Stimulated activated CD4-positive, alpha-beta T cell treated with anti-CD3 and anti-CD28 coated beads, Interleukin-1b, Interleukin-23, amount 100 ng/mL, for 1 hour (primary cell): ENCODE results near the gene NUDT22.

Source experiments
- DNase-seq, 2 donors: peaks; one replicate each; pipeline ENCODE4 v3.0.0-alpha.2; 2020; ENCODE audit warnings: low read depth in 2 of 2

Gene NUDT22, protein sequence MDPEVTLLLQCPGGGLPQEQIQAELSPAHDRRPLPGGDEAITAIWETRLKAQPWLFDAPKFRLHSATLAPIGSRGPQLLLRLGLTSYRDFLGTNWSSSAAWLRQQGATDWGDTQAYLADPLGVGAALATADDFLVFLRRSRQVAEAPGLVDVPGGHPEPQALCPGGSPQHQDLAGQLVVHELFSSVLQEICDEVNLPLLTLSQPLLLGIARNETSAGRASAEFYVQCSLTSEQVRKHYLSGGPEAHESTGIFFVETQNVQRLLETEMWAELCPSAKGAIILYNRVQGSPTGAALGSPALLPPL

DNA sequence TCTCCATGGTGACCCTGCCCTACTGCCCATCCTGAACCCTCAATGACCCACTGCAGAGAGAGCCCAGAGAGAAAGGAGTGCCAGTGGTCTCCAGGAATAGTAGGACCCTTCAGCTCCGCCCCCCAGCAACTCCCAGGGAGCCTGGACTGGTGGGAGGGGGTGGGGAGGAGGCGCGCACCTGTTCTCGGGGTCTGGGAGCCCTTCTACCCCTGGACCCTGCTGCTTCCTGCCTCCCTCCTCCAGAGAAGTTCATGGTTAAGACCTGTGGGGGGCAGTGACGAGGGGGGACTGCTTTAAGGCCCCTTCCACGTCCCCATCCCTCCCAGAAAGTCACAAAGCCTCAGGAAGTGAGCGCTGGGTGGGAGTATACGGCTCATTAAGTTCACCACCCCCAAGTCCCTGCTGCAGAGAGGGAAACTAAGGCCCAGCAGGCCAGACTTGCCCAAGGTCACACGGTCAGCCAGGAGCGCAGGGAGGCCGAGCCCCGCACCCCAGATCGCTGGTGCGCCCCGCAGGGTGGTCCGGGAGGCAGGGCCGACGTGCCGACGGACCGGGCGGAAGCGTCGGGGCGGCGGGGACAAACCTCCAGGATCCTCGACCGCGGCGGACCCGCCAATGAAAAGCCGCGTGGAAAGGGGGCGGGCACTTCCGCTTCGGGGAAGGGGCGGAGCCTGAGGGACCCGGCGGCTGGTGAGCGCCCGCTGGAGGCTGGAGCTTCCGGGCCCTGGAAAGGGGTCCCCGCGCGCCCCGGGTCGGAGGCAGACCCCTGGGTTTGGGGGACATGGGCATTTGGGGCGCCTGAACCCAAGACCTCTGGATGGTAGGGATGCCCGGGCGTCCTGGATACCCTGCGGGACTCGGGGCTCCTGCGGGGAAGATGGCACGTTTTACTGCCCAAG, at the start of gene NUDT22, which contains the start of gene TRPT1:
Gene NUDT22 (plus strand): TSS at position 667 of the 899 bp plus-strand sequence. CDS start 379 bp downstream, outside the sequence.
Gene TRPT1 (minus strand): TSS at position 579 of the 899 bp plus-strand sequence. CDS start 326 bp downstream, at position 253.
- DNase-seq = peak; percentile 74 to 90

DNA sequence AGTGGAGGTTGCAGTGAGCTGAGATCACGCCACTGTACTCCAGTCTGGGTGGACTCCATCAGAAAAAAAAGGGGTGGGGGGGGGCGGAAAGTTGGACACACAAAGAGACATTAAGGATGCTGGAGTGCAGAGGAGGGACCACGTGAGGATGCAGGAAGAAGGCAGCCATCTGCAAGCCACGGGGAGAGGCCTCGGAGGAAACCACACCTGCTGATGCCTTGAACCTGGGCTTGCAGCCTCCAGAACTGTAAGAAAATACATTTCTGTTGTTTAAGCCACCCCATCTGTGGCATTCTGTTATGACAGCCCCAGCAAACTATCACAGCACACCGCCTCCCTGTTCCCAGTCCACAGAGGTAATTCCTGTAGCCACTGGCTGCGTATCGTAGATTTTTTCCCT, 49.3 kb upstream of the NUDT22 start:
- DNase-seq = no peak

DNA sequence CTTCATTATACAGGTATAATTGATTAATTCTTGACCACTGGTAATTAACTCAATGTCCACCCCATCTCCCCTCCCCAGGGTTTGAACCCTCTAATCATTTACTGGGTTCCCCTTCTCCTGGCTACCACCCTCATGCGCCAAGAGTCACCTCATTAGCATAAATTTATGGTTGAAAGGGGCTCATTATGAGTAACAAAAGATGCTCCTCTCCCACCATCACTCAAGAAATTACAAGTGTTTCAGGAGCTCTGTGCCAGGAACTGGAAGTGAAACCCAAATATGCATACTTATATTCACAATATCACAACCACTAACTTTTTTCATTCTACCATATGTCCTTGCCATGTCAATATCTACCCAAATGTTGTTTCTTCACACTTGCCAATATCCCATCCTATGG, 47.9 kb upstream of the NUDT22 start:
- DNase-seq = no peak

DNA sequence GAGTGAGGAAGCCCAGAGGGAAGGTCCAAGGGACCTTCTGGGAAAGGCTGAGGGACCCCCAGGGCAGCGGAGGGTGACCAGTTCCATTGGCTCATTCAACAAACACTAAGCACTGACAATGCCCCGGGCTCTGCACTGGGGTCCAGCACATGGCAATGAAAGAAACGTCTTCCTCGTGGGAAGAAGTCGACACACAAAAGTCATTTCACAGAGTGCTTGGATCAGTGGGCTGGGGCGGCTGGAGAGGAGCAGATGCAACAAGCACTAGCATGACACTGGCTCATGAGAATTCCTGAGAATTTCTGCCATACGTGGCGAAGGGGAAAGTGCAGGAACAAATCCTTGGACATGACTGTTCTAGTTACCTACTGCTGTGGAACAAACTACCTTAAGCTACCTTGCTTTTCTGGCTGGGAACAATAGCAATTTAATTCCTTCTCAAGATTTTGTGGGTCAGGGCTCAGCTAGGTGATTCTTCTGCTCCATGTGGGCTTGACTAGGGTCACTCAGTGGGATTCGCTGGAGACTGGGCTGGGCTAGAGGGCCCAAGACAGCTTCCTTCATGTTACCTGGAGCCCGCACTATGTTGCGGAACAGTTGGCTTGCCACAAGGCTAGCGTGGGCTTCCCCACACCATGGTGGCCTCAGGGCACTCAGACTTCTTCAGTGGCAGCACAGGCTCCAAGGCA, 47.0 kb upstream of the NUDT22 start:
- DNase-seq = no peak

DNA sequence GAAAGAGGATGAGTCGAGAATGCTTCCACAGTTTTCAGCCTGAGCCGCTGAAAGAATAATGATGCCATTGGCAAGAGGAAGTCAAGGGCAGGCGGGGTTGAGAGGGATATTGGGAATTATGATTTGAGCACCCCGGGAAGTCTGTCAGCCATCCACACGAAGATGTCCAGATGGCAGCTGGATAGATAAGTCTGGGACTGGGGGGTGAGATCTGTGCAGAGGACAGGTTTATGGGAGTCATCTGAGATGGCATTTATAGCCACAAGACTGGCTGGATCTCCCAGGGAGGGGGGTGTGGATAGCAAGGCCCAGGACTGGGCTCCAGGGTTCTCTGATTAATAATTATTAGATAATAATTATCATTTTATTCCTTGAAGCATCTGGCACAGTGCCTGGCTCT, 45.2 kb upstream of the NUDT22 start:
- no peak for DNase-seq

DNA sequence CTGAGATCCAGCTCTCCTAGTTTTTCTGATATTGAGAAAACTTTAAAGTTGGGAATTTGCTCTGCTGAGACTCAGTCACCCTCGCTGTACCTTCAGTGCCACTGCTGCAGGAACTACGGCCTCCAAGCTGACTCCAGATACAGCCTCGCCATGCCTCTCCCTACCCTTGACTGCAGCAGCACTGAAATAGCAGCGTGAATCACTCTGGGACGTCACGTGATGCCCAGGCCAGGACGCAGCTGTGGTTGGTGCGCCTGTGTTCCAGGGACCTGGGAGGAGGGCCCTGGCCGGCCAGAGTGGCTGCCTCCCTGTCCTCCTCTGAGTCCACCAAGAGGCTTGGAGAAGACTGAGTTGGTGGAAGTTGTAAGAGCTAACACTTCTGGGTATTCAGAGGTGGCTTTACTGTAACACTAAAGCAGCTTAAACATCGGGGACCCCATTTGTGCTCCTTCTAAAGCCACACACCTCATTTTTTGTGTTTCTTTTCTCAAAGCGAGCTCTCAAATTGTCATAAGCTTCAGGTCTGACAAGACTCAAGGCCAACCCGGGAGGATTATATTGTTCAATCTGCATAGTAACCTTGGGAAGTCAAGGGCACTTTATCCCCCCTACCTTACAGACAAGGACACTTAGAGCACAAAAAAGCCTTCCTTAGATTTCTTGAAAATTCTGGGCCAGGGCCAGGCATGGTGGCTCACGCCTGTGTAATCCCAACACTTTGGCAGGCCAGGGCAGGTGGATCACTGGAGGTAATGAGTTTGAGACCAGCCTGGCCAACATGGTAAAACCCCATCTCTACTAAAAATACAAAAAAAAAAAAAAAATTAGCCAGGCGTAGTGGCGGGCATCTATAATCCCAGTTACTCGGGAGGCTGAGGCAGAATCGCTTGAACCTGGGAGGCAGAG, 44.3 kb upstream of the NUDT22 start:
- DNase-seq = no peak

DNA sequence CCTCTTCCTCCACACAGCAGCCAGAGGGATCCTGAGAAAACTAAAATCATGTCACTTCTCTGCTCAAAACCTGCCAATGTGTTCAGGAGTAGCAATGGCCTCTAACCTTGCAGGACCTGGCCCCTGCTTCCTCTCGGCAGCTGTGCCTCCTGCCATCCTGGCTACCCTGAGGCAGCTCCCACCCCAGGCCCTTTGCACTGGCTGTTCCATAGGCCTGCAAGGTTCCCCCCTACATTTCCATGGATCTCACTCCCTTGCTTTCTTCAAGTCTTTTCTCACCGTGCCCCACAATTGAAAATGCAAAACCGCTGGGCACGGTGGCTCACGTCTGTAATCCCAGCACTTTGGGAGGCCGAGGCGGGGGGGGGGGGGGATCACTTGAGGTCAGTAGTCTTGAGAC, 42.2 kb upstream of the NUDT22 start:
- DNase-seq = no peak

DNA sequence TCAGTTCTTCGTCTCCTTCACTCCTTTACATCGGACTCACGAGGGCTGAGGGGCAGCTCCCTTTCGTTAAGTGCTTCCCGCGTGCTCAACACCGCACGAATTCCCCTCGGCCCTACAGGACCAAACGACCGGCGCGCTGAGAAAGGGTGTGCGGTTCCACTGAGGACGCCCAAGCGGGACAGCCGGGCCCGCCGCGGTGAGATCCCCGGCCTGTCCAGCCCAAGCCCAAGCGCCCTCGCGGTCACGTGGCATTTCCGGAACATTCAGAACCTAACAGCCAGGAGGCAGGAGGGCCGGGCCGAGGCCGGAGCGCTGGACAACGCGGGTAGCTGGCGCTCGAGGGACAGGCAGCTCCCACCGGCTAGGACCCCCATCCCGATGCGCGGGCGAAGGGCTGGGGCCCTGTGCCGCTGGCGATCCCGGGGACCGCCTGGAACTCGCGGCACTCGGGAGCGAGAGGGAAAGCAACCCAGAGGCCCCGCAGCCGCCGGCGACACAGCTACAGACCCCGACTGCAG, 40.8 kb upstream of the NUDT22 start:
- DNase-seq = no peak

DNA sequence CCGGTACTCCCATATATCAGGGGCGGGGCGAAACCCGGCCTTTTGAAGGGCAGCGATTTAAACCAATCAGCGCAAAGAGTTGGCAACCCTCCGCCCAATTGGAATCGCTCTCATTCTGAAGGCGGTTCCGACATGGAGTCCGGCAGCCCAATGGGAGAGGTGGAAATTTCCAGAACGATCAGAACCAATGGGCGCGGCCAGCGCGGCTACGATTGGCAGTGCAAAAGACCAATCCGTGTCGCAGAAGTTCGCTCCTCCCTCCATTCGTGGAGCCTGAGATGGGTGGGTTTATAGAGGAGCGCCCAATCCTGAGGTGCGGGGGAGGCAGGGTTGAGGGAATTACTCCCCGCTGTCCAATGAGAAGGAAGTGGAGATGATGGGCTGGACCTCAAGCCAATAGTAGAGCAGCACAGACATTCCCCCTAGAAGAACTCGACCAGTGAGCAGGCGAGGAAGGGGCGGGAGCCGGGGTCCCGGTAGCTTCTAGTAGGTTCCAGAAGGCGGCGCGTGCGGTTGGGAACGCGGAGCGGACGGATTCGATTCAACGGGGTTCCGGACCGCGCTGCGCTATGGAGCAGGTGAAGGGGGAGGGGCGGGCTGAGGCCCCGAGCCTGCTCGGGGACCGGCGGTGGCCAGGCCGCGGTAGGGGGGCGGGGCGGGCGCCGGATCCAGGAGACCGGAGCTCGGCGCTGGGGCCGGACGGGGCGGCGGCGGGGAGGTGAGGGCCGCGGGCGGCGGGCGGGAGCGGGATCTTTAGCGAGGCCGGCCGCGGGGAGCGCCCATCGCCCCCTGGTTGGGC, 40.2 kb upstream of the NUDT22 start, which contains the start of gene STIP1:
Gene STIP1 (plus strand): TSS at position 479 of the 799 bp plus-strand sequence. CDS start 91 bp downstream, at position 570.
- DNase-seq = peak; percentile 91 to 98

DNA sequence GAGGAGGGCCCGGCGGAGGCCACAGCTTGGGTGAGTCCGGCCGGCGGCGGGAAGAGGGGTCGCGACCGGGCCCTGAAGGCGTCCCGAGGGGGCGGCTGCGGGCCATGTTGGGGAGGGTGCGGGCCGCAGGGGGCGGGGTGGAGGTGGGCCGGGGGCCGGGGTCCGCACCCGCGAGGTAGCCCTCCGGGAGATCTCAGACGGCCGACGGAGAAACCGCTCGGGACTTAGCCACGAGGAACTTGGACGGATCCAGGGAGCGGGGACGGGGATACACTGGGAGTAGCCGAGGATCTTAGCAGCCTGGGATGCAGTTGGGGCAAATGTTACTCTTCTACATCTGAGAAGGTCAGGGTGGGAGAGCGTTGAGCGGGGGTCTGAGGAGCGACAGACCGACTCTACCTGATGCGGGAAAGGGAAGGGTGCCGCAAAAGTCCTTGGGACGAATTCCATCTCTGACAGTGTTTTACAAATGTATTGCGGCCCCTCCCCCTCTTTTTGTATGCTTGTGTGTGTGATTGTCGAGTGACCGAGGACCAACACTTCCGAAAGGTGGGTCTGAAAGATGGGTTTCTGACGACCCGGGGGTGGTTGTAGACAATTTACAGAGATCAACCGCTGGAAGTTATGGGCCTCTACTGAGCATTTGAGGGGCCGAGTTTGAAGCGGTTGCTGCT, 39.4 kb upstream of the NUDT22 start:
- no peak for DNase-seq

DNA sequence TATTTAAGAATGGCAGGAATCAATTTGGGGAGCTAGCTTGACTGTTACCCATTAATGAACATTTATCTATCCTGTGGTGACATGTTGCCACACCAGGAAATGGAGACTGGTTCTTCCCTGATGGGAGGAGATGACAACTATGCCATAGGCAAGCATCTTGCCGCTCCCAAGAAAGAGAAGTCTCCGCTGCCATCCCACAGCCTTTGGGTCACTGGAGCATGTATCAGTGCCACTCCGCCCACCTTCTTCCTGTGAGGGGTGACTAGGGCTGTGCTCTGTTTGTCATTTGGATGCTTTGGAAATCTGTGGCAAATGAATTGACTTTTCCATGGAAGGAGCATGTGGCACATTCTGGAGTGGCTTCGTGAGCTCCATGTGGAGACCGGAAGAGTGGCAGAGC, 33.6 kb upstream of the NUDT22 start:
- no peak for DNase-seq

DNA sequence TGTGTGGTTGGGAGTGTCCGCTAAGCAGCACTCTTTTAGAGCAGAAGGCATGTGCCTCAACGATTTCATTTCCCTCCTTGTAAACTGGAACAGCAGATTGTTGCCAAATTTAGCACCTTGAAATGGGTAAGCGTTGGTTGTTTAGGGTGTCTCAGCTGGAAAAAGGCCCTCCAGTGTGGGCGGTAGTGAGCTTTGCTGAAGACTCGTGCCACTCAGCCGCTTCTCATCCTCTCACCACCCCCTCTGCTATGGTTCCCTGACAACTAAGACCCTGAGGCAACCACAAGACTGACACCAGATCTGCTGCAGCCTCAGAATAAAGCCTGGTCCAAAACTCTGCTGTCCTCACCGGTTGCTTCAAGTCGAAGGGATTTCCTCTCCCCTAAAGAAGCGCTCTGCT, 29.4 kb upstream of the NUDT22 start:
- no peak for DNase-seq

DNA sequence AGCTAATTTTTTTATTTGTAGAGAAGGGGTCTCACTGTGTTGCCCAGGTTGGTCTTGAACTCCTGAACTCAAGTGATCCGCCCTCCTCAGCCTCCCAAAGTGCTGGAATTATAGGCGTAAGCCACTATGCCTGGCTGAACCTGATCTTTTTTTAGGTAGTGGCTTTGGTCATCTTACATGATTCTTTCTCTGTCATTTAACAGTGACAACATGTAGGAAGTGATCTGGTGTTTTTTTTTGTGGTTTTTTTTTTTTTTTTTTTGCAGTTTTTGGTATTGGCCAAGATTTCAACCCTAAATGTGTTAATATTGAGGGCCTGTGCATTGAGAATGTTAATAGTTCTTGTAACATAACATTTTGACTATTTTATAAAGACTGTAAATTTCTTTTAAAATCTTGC, 27.6 kb upstream of the NUDT22 start:
- DNase-seq = no peak

DNA sequence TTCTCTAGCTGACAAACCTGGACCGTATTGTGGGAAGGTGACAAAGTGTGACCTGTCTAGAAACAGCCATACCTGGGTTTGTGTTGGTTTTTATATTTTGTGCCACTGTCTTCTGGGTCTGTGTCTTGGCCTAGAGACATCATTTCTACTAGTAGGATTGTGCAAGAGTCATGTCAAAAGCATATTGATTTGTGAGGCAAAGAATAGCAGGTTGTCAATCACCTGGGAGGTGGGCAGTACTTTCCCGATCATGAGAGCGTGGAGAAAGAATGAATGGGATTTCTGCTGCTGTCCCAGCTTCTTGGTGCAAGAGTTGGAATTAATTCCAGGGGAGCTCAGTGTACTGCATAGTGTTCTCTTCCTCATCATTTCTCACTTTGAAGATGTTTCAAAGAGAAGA, 24.5 kb upstream of the NUDT22 start:
- no peak for DNase-seq

DNA sequence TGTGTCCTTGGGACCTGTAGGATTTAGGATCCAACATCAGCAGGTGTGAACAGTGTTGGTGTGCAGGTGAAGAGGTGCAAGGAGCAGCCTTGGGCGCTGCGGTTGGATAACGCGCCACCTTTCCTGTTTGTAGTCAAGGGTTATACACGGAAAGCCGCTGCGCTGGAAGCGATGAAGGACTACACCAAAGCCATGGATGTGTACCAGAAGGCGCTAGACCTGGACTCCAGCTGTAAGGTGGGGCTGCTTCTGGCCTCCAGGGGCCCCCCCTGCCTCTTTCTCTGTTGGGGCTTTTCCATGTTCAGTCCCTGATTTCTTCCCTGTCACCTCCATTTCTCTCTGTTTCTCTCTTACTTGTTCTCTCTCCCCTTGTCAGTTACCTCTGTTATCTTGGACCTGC, 23.1 kb upstream of the NUDT22 start:
- no peak for DNase-seq

DNA sequence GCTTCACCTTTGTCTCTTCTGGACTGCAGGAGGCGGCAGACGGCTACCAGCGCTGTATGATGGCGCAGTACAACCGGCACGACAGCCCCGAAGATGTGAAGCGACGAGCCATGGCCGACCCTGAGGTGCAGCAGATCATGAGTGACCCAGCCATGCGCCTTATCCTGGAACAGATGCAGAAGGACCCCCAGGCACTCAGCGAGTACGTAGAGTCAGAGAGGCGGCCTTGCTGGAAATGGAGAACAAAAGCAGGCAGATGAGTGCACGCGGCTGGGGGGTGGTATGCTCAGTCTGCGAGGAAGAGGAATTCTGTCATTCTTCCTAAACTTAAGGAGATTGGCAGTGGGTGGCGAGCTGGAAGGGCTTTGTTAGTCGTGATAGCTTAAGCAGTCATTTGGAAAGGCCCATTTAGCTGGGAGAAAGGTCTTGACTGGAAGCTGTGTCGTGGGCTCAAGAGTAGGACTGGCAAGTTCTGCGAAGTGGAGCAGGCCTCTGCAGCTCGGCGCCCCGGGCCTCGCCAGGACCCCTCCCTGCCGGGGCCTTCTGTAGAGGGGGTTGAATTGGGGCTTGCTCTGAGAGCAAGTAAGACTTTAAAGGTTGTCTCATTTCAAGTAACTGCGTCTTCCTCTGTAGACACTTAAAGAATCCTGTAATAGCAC, 22.5 kb upstream of the NUDT22 start:
- no peak for DNase-seq

DNA sequence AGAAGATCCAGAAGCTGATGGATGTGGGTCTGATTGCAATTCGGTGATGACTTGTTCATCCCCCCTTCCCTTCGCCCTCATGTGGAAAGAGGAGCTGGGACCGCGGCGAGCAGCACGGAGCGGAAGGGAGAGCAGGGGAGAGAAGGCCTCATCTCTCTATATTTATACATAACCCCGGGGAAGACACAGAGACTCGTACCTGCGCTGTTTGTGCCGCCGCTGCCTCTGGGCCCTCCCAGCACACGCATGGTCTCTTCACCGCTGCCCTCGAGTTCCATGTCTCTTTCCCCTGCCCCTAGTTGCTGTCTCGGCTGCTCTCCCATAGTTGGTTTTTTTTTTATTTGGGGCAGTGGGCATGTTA, 22.0 kb upstream of the NUDT22 start:
- DNase-seq = no peak

DNA sequence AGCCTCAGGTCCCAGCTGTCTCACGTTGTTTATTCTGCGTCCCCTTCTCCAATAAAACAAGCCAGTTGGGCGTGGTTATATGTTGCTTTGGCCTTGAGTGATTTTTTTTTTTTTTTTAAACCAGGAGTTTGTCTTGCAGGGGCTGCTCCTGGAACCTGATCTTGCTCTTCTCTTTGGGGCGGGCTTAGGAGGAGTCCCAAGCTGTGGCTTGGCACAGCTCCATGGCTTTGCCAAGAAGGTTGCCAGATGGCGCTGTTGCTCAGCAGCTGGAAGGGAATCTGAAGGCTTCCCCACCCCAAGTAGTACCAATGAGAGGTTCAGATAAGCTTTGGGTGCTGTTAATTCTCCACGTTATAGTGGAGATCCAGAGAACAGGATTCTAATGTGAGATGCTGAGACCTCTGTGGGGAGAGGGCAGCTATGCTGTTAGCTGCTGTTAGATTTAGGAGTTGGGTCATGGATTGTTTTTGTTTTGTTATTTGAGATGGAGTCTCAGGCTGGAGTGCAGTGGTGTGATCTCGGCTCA, 21.5 kb upstream of the NUDT22 start:
- peak in 1 of 2 donors; percentile 64 for DNase-seq
